Measurements from ENCODE around the gene DLG3.

The DLG3 gene

GRCh38 chrX:70525733-70526132 is 81.1 kb downstream of the DLG3 start:
- no peak for DNase-seq (ENCODE audit: low spot score)

- no peak for DNase-seq (ENCODE audit: low spot score)
Observed at GRCh38 chrX:70527053-70527452, 82.4 kb downstream of the DLG3 start.

DNA sequence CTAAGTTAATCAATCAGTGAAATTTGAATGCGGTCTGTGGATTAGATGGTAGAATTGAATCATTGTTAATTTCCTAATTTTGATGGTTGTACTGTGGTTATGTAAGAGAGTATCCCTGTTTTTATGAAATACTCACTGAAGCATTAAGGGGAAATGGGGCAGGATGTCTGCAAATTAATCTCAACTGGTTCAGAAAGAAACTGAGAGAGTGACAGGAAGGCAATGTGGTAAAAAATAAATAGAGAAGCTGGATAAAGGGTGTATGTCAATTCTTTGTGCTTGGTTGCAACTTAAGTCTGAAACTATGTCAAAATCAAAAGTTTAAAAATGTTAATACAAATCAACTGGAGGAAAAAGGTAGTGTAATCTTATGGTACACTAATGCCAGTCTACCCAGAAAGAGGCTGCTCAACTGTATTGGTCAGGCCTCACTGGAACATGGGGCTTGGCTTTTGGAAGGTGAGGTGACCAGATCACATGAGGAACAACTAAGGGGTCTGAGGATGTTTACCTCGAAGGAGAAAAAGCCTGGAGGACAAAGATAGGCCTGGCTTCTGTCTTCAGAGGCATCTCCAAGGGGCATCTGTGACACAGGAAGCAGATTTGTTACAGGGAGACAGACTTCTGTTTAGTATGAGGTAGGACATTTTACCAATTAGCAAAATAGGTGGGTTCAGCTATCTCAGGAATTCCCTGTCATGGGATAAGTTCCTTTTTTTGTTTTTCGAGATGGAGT is 83.1 kb downstream of the DLG3 start:
- no peak for DNase-seq (ENCODE audit: low spot score)

DNA sequence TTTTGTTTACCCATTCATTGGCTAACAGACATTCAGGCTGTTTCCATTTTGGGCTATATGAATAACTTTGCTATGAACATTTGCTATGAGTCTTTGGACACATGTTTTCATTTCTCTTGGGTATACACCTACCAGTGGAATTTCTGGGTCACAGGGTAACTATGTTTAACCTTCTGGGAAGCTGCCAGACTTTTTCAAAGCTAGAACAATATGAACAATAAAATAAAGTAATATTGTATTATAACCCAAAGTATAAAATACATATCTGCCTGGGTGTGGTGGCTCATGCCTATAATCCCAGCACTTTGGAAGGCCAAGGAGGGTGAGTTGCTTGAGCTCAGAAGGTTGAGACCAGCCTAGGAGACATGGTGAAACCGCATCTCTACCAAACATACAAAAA is 90.6 kb downstream of the DLG3 start:
- DNase-seq (ENCODE audit: low spot score): no peak

DNA sequence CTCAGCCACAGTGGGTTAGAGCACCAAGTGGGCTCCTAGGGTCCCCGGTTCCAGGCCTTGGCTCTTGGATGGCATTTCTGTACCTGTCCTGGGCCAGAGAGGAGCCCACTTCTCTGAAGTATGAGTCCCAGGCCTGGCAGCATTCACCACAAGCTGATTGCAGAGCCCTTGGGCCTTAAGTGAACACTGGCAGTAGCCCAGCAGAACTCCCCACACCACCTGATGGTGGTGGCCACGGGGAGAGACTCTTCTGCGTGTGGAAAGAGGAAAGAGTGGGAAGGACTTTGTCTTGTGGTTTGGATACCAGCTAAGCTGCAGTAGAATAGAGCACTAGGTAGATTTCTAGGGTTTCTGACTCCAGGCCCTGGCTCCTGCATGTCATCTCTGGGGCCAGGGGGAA is 104.8 kb downstream of the DLG3 start:
- no peak for DNase-seq (ENCODE audit: low spot score)

- DNase-seq (ENCODE audit: low spot score): no peak
Observed at GRCh38 chrX:70552130-70552704, 107.6 kb downstream of the DLG3 start.

DNA sequence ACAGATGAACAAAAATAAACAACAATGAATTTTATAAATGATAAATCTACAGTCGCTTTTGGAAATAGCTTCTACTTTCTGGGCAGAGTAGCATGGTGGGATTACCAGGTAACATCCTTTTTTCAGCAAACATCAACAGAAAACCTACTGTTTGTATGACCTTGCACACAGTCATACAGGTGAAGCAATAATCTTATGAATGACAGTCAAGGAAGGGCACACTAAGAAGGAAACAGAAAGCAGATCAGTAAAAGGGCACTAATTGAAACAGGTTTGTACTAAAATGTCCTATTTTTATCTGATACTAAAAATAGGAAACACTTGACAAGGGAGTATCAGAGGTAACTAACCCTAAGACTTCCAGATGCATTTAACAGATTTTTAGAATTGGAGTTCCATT is 108.9 kb downstream of the DLG3 start:
- DNase-seq (ENCODE audit: low spot score): no peak

DNA sequence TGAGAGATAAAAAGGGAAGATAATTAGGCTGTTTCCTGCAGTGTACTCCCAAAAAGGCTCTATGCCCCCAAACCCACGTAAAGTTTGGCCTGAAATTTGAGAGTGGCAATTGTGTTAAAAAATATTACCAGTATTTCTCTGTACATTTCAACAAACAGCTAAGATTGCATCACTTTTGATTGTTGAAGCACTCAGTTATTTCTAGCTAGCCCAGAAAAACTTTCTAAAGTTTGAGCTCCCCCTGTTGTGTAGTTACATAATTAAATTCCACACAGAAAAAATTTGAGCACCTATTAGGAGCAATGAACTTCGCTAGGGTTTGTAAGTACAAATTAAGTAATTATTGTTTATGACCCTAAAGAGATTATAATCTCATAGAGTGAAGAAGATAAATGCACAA is 109.4 kb downstream of the DLG3 start:
- DNase-seq (ENCODE audit: low spot score): peak; percentile 24

DNA sequence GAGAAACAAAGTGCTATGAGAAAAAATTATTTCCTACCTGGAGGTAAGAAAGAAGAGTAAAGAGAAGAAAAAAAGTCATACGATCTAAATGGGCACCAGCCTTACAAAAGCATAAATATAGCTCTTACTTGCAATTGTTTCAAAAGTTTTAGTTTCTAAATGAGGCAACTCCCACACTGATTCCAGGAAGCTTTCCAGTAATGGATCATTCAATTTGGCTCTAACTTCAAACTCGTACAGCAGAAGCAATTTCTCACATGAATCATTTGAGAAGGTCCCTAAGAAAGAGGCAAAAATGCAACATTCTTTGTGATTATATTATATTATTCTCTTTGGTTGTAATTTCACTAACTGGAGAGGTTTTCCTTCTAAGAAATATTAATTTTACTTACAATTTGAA is 109.9 kb downstream of the DLG3 start:
- no peak for DNase-seq (ENCODE audit: low spot score)

DNA sequence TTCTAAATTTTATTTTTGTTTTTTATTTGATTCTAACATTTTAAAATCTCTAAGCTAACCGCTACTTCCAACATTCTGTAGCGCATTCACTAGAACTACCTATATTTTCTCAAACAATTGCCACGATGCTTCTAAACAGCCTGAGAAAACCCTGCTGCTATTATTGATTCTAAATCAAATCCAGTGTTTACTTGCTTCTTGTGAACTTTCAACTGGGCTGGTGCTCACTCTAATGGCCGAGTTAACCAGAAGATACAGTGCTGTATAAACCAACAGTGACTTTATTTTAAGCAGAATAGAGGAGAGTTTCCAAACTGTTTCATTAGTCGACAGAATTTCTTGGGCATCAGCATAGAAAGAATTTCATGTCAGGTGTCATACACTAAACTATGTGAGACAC is 110.3 kb downstream of the DLG3 start:
- no peak for DNase-seq (ENCODE audit: low spot score)

Data from AG08395 (cell line).